ENCODE data around the gene PLB1.

DNA sequence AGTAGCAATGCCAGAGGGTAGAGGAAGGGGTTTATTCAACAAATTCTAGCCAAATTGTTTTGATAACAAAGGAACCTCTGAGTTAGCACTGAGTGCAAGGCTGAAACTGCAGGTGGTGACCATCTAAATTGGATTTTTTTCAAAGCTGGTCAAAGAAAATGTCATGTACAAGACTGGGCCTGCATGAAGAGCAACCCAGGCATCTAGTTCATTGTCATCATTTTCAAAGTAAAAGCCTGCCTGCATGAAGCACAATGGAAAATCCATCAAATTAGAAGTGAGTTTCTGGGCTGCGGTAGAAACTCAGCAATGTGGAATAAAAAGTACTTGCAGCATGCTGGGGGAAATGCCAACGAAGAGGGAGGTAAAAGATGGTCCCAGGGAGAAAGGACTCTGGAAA lies 175.0 kb downstream of the PLB1 start:
- TF ChIP-seq EP300 (conservative IDR thresholded peaks at IDR 0.05; ENCODE audit: poor library complexity, severe bottlenecking) (no peak), EZH2 (IDR thresholded peaks at IDR 0.05; ENCODE audit: borderline replicate concordance, insufficient read depth, low read length, poor library complexity, severe bottlenecking) (no peak)

All from neural cell (in vitro differentiated cells).